ENCODE measurements around the gene RBM4B. TPM values are rescaled to one million over a fixed set of nuclear protein-coding genes. Genes with fewer than 3 reads are reported as not detected.

RBM4B gene
- total RNA-seq, 1 donor from 2014 or later: 20.3 TPM

GRCh38 chr11:66687831-66688281 is 10.2 kb upstream of the RBM4B start:
- Histone ChIP-seq H2AFZ (ENCODE audit: low read depth, low read length) (no peak overlapping the region), H3K9ac (ENCODE audit: low read length) (no peak overlapping the region), H3K4me2 (ENCODE audit: low read length) (no peak overlapping the region), H3K9me3 (ENCODE audit: insufficient read depth, low read depth, low read length) (no peaks in the 10 kb centered on the region), H3K36me3 (ENCODE audit: insufficient read depth, low read length) (no peaks in the 10 kb centered on the region), H3K27ac (ENCODE audit: low read depth, low read length) (no peak overlapping the region), H3K79me2 (ENCODE audit: insufficient read depth, low read length) (no peaks in the 10 kb centered on the region), H4K20me1 (ENCODE audit: insufficient read depth, low read length) (no peaks in the 10 kb centered on the region), H3K4me3 (ENCODE audit: insufficient read depth, low read depth, low read length) (no peak overlapping the region), H3K4me1 (ENCODE audit: insufficient read depth, low read length) (no peaks in the 10 kb centered on the region), H3K27me3 (ENCODE audit: insufficient read depth, low read length) (no peaks in the 10 kb centered on the region)
- no peak for FAIRE-seq
- peaks cover 5% of the 10 kb centered on the region for H3K4me1 Mint-ChIP-seq (ENCODE audit: low read depth, unreplicated experiment)
- H3K4me3 Mint-ChIP-seq (ENCODE audit: unreplicated experiment): no peak overlapping the region
- peaks cover 19% of the 10 kb centered on the region for H3K36me3 Mint-ChIP-seq (ENCODE audit: low read depth, unreplicated experiment)
- H3K9me3 Mint-ChIP-seq (ENCODE audit: unreplicated experiment): no peaks in the 10 kb centered on the region
- TF ChIP-seq EZH2 (IDR thresholded peaks at IDR 0.05; ENCODE audit: insufficient read depth, low read length) (no peak), CTCF (IDR thresholded peaks at IDR 0.05; ENCODE audit: insufficient read depth, low read depth, low read length) (no peak)
- no peak overlapping the region for H3K27ac Mint-ChIP-seq (ENCODE audit: unreplicated experiment)
- DNase-seq (ENCODE audit: low read depth): no peak
- H3K27me3 Mint-ChIP-seq (ENCODE audit: low read depth, unreplicated experiment): no peaks in the 10 kb centered on the region

- H3K36me3 Mint-ChIP-seq (ENCODE audit: low read depth, unreplicated experiment): peaks cover 19% of the 10 kb centered on the region
- H3K9me3 Mint-ChIP-seq (ENCODE audit: unreplicated experiment): no peaks in the 10 kb centered on the region
- H3K27ac Mint-ChIP-seq (ENCODE audit: unreplicated experiment): peak overlapping the region; percentile 47
- H3K27ac ChIP-seq (ENCODE audit: low read depth, low read length): no peak overlapping the region
- H3K4me1 Mint-ChIP-seq (ENCODE audit: low read depth, unreplicated experiment): peaks cover 5% of the 10 kb centered on the region
- no peak overlapping the region for H3K4me2 ChIP-seq (ENCODE audit: low read length)
- no peak for DNase-seq (ENCODE audit: low read depth)
- H3K27me3 Mint-ChIP-seq (ENCODE audit: low read depth, unreplicated experiment): no peaks in the 10 kb centered on the region
- H3K27me3 ChIP-seq (ENCODE audit: insufficient read depth, low read length): no peaks in the 10 kb centered on the region
- no peaks in the 10 kb centered on the region for H3K36me3 ChIP-seq (ENCODE audit: insufficient read depth, low read length)
- H3K4me3 ChIP-seq (ENCODE audit: insufficient read depth, low read depth, low read length): no peak overlapping the region
- no peaks in the 10 kb centered on the region for H3K79me2 ChIP-seq (ENCODE audit: insufficient read depth, low read length)
- no peak overlapping the region for H2AFZ ChIP-seq (ENCODE audit: low read depth, low read length)
- no peak overlapping the region for H3K4me3 Mint-ChIP-seq (ENCODE audit: unreplicated experiment)
- TF ChIP-seq CTCF (IDR thresholded peaks at IDR 0.05; ENCODE audit: insufficient read depth, low read depth, low read length): no peak
- no peak for TF ChIP-seq EZH2 (IDR thresholded peaks at IDR 0.05; ENCODE audit: insufficient read depth, low read length)
- FAIRE-seq: no peak
- no peaks in the 10 kb centered on the region for H4K20me1 ChIP-seq (ENCODE audit: insufficient read depth, low read length)
- H3K9ac ChIP-seq (ENCODE audit: low read length): no peak overlapping the region
- no peaks in the 10 kb centered on the region for H3K4me1 ChIP-seq (ENCODE audit: insufficient read depth, low read length)
- H3K9me3 ChIP-seq (ENCODE audit: insufficient read depth, low read depth, low read length): no peaks in the 10 kb centered on the region
Measured at GRCh38 chr11:66686801-66687750, 9.4 kb upstream of the RBM4B start.

Data from astrocyte (in vitro differentiated cells and primary cell).